HepG2 (cell line): ENCODE data around the gene OST4. TPM values are rescaled to one million over a fixed set of nuclear protein-coding genes. Genes with fewer than 3 reads are reported as not detected.

ENCODE experiments used
- FOSL1 ChIP-seq: sonication (generic); formaldehyde crosslinking; IDR thresholded peaks from 2 replicates; pipeline ENCODE4 v1.9.0; 2021; ENCODE audit warnings: missing genetic modification reagents, borderline replicate concordance
- FOSL2 ChIP-seq: sonication (generic); formaldehyde crosslinking; IDR thresholded peaks from 2 replicates; pipeline ENCODE4 v1.4.0; 2020; ENCODE audit warnings: missing genetic modification reagents
- MIER2 ChIP-seq: IDR thresholded peaks from 2 replicates; pipeline ENCODE4 v1.6.1; 2016; ENCODE audit warnings: missing biosample characterization, missing genetic modification reagents
- PCBP1 ChIP-seq: fragments of 200-400 bp; formaldehyde crosslinking; IDR thresholded peaks from 2 replicates; pipeline ENCODE4 v1.6.1; 2017; ENCODE audit warnings: mild to moderate bottlenecking, low read depth, low read length, borderline replicate concordance
- SAP130 ChIP-seq: IDR thresholded peaks from 2 replicates; pipeline ENCODE4 v1.6.1; 2016; ENCODE audit warnings: low read depth
- STAG1 ChIP-seq: sonication (generic); formaldehyde crosslinking; IDR thresholded peaks from 2 replicates; pipeline ENCODE4 v1.4.0; 2020; ENCODE audit warnings: missing genetic modification reagents
- THAP11 ChIP-seq: IDR thresholded peaks from 2 replicates; pipeline ENCODE4 v1.6.1; 2016; ENCODE audit warnings: missing biosample characterization, missing genetic modification reagents
- XRCC5 ChIP-seq: fragments of 200-400 bp; formaldehyde crosslinking; optimal IDR thresholded peaks from 2 replicates; pipeline ENCODE3; 2017; ENCODE audit warnings: mild to moderate bottlenecking, low read length
- ZFY ChIP-seq: sonication (generic); formaldehyde crosslinking; IDR thresholded peaks from 2 replicates; pipeline ENCODE4 v1.4.0; 2020; ENCODE audit warnings: missing genetic modification reagents
- ZNF432 ChIP-seq: sonication (generic); formaldehyde crosslinking; IDR thresholded peaks from 2 replicates; pipeline ENCODE4 v1.5.0; 2020; ENCODE audit warnings: missing genetic modification reagents, mild to moderate bottlenecking, borderline replicate concordance
- polyA plus RNA-seq, 8 experiments: library from polyadenylated mRNA; depleted of rRNA in 3 of 8; stranded (reverse) in 7 of 8; unstranded in 1 of 8; fragments of >200 nt; fragmentation: Illumina TruSeq in 4 of 8; extraction: Trizol in 4 of 8; gene quantifications; 2 replicates each; pipeline versions ENCODE4 v1.2.1 to v1.2.3, GENCODE V29; 2011 to 2016; ENCODE audit warnings: low read depth in 4 of 8, missing spikeins in 1 of 8, mixed read lengths in 1 of 8; ENCODE audit not compliant: insufficient read depth in 1 of 8
- total RNA-seq, 5 experiments: library from RNA; depleted of rRNA; stranded (reverse); fragments of >200 nt; fragmentation: Illumina TruSeq; extraction: Trizol; gene quantifications; 2 replicates each; pipeline ENCODE4 v1.2.3, GENCODE V29; 2016; ENCODE audit warnings: low read depth in 1 of 5
- TF ChIP-seq, protein P1 (sequence below): sonication (generic); formaldehyde crosslinking; IDR thresholded peaks from 2 replicates; pipeline ENCODE4 v1.4.0; 2020; ENCODE audit warnings: missing genetic modification reagents
- TF ChIP-seq, protein P2 (sequence below): sonication (generic); formaldehyde crosslinking; IDR thresholded peaks from 2 replicates; pipeline ENCODE4 v1.5.0; 2020; ENCODE audit warnings: missing genetic modification reagents
- TF ChIP-seq, protein P3 (sequence below): sonication (generic); formaldehyde crosslinking; IDR thresholded peaks from 2 replicates; pipeline ENCODE4 v1.5.0; 2020; ENCODE audit warnings: mild to moderate bottlenecking, missing genetic modification reagents
- TF ChIP-seq, protein P4 (sequence below): IDR thresholded peaks from 2 replicates; pipeline ENCODE4 v1.6.1; 2016; ENCODE audit warnings: missing compliant biosample characterization, missing genetic modification reagents, borderline replicate concordance
- TF ChIP-seq, protein P5 (sequence below): sonication (generic); formaldehyde crosslinking; IDR thresholded peaks from 2 replicates; pipeline ENCODE4 v1.8.1; 2023; ENCODE audit warnings: mild to moderate bottlenecking, missing genetic modification reagents, borderline replicate concordance
- TF ChIP-seq, protein P6 (sequence below), 2 experiments: sonication (generic) in 1 of 2; formaldehyde crosslinking in 1 of 2; IDR thresholded peaks; 2 replicates each; pipeline versions ENCODE4 v1.4.0 to v1.6.1; 2018 to 2020; ENCODE audit warnings: missing genetic modification reagents in 2 of 2, borderline replicate concordance in 1 of 2, low read depth in 1 of 2, mild to moderate bottlenecking in 1 of 2, missing biosample characterization in 1 of 2
- TF ChIP-seq, protein P7 (sequence below): IDR thresholded peaks from 2 replicates; pipeline ENCODE4 v1.6.1; 2016
- TF ChIP-seq, protein P8 (sequence below): IDR thresholded peaks from 2 replicates; pipeline ENCODE4 v1.6.1; 2016; ENCODE audit warnings: missing genetic modification reagents, missing compliant biosample characterization

Gene OST4
- total and polyA plus RNA-seq, 2 of the 13 experiments (the other 11 are each of a cell fraction or from before 2014, with no cell fraction given), result 498 to 584 TPM

DNA sequence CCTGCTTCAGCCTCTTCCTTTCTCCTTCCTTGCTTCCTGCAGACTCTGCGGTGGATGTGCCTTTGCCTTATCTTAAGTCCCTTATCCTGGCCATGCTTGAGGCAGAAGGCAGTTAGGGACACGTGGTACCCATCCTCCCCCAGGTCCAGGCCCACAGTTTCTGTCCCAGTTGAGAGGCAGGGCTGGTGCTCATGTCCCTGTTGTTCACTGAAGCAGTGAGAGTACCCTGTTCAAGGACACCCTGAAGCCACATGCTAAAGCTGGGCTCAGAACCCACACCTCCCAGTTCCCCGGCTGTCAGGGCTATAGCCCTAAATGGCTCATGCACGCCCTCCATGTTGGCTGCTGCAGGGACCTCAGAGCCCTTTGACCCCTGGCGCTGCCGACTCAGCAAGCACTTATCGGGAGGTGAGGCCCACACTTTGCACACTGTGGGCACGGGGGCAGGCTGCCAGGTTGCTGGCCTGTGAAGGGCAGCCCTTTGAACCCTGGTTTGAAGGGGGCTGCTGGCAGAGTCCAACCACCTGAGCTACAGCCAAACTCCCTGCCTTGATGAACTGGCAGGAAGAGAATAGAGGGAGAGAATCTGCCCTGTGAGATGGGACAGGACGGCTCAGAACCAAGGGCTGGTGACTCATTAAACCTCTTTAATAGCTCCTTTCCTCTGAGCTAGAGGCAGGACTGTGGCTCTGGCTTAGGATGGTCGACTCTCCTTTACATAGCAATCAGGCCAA is 21.4 kb upstream of the OST4 start (continued):
- TF ChIP-seq, protein P1, sequence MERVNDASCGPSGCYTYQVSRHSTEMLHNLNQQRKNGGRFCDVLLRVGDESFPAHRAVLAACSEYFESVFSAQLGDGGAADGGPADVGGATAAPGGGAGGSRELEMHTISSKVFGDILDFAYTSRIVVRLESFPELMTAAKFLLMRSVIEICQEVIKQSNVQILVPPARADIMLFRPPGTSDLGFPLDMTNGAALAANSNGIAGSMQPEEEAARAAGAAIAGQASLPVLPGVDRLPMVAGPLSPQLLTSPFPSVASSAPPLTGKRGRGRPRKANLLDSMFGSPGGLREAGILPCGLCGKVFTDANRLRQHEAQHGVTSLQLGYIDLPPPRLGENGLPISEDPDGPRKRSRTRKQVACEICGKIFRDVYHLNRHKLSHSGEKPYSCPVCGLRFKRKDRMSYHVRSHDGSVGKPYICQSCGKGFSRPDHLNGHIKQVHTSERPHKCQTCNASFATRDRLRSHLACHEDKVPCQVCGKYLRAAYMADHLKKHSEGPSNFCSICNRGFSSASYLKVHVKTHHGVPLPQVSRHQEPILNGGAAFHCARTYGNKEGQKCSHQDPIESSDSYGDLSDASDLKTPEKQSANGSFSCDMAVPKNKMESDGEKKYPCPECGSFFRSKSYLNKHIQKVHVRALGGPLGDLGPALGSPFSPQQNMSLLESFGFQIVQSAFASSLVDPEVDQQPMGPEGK, result peak; percentile 96
- TF ChIP-seq SAP130, result peak; percentile 93
- TF ChIP-seq, protein P2, sequence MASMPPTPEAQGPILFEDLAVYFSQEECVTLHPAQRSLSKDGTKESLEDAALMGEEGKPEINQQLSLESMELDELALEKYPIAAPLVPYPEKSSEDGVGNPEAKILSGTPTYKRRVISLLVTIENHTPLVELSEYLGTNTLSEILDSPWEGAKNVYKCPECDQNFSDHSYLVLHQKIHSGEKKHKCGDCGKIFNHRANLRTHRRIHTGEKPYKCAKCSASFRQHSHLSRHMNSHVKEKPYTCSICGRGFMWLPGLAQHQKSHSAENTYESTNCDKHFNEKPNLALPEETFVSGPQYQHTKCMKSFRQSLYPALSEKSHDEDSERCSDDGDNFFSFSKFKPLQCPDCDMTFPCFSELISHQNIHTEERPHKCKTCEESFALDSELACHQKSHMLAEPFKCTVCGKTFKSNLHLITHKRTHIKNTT (CRISPR knock-in tag), result no peak
- TF ChIP-seq, protein P3, sequence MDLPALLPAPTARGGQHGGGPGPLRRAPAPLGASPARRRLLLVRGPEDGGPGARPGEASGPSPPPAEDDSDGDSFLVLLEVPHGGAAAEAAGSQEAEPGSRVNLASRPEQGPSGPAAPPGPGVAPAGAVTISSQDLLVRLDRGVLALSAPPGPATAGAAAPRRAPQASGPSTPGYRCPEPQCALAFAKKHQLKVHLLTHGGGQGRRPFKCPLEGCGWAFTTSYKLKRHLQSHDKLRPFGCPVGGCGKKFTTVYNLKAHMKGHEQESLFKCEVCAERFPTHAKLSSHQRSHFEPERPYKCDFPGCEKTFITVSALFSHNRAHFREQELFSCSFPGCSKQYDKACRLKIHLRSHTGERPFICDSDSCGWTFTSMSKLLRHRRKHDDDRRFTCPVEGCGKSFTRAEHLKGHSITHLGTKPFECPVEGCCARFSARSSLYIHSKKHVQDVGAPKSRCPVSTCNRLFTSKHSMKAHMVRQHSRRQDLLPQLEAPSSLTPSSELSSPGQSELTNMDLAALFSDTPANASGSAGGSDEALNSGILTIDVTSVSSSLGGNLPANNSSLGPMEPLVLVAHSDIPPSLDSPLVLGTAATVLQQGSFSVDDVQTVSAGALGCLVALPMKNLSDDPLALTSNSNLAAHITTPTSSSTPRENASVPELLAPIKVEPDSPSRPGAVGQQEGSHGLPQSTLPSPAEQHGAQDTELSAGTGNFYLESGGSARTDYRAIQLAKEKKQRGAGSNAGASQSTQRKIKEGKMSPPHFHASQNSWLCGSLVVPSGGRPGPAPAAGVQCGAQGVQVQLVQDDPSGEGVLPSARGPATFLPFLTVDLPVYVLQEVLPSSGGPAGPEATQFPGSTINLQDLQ (CRISPR knock-in tag), result peak; percentile 96
- TF ChIP-seq, protein P4, sequence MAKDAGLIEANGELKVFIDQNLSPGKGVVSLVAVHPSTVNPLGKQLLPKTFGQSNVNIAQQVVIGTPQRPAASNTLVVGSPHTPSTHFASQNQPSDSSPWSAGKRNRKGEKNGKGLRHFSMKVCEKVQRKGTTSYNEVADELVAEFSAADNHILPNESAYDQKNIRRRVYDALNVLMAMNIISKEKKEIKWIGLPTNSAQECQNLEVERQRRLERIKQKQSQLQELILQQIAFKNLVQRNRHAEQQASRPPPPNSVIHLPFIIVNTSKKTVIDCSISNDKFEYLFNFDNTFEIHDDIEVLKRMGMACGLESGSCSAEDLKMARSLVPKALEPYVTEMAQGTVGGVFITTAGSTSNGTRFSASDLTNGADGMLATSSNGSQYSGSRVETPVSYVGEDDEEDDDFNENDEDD (CRISPR knock-in tag), result peak; percentile 46; the same call in 1 of the 2 replicates
- TF ChIP-seq STAG1 (CRISPR knock-in tag), result peak; percentile 27
- TF ChIP-seq, protein P5, sequence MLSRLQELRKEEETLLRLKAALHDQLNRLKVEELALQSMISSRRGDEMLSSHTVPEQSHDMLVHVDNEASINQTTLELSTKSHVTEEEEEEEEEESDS (CRISPR knock-in tag), result peak; percentile 79; the same call in 1 of the 2 replicates
- TF ChIP-seq THAP11 (CRISPR knock-in tag), result peak; percentile 85
- TF ChIP-seq, protein P6, sequence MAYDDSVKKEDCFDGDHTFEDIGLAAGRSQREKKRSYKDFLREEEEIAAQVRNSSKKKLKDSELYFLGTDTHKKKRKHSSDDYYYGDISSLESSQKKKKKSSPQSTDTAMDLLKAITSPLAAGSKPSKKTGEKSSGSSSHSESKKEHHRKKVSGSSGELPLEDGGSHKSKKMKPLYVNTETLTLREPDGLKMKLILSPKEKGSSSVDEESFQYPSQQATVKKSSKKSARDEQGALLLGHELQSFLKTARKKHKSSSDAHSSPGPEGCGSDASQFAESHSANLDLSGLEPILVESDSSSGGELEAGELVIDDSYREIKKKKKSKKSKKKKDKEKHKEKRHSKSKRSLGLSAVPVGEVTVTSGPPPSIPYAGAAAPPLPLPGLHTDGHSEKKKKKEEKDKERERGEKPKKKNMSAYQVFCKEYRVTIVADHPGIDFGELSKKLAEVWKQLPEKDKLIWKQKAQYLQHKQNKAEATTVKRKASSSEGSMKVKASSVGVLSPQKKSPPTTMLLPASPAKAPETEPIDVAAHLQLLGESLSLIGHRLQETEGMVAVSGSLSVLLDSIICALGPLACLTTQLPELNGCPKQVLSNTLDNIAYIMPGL (CRISPR knock-in tag; IDR thresholded peaks at IDR 0.05; ENCODE audit: borderline replicate concordance in 1 of 2, low read depth in 1 of 2), result peak in 1 of 2 experiments; percentile 49; a peak in 1 of 4 replicates
- TF ChIP-seq FOSL2 (CRISPR knock-in tag), result peak; percentile 74
- TF ChIP-seq, protein P7, sequence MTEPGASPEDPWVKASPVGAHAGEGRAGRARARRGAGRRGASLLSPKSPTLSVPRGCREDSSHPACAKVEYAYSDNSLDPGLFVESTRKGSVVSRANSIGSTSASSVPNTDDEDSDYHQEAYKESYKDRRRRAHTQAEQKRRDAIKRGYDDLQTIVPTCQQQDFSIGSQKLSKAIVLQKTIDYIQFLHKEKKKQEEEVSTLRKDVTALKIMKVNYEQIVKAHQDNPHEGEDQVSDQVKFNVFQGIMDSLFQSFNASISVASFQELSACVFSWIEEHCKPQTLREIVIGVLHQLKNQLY (CRISPR knock-in tag), result peak; percentile 95
- TF ChIP-seq FOSL1 (CRISPR knock-in tag), result peak; percentile 28; the same call in 1 of the 2 replicates
- peak; percentile 76; the same call in 1 of the 2 replicates for TF ChIP-seq ZFY
- TF ChIP-seq, protein P8, sequence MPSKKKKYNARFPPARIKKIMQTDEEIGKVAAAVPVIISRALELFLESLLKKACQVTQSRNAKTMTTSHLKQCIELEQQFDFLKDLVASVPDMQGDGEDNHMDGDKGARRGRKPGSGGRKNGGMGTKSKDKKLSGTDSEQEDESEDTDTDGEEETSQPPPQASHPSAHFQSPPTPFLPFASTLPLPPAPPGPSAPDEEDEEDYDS (CRISPR knock-in tag), result peak; percentile 64
- TF ChIP-seq ZNF432 (CRISPR knock-in tag), result 0 out of 2 replicates have a peak, but pooled peaks have one; percentile 70
- 0 out of 2 replicates have a peak, but pooled peaks have one; percentile 33 for TF ChIP-seq MIER2
- peak; percentile 85 for TF ChIP-seq XRCC5
- TF ChIP-seq PCBP1, result no peak
